Stimulated activated CD4-positive, alpha-beta T cell treated with anti-CD3 and anti-CD28 coated beads, Interleukin-4, amount 100 ng/mL, for 24 hours (primary cell): ENCODE data around the gene PTPN7.
"Not testable (repeated sequence)": the region's sequence is repeated elsewhere in the genome, so short reads cannot be mapped to it uniquely, and the experiment has no call there.

Experiments
- DNase-seq: peaks from one replicate; pipeline ENCODE4 v3.0.0-alpha.2; 2020

PTPN7 gene

DNA sequence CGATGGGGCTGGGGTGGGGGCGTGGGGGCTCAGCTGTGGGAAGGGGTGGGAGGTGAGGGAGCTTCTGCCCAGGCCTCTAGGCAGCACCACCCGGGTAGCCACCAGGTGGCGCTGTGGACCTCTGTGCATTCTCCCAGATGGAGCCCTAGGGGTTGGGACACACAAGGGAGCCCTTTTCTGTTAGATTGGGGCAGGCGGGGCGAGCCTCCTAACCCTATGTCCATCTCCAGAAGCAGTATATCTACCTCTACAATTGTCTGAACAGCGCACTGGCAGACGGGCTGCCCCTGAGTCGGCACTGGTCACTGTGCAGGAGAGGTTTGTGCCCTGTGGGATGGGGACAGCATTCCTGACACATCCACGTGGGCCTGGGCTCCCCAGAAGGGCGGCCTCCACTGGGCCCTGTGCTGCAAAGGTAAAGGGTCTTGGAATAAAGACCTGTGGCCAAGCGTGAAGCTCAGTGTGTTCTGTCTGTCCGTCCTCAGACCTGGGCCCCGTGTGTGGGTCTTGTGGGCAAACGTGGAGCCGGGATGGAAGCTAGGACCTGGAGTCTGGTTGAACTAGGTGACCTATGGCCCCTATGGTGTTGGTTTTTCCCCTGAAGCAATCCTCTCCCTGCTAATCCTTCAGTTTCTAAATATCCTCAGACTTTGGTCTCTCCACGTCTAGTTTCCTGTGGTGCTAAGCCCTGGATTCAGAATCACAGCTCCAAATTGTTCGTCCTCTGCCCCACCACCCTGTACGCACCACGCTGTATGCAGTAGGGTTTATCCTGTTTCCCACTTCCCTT, 28.8 kb upstream of the PTPN7 start:
- peak; percentile 83 for DNase-seq

DNA sequence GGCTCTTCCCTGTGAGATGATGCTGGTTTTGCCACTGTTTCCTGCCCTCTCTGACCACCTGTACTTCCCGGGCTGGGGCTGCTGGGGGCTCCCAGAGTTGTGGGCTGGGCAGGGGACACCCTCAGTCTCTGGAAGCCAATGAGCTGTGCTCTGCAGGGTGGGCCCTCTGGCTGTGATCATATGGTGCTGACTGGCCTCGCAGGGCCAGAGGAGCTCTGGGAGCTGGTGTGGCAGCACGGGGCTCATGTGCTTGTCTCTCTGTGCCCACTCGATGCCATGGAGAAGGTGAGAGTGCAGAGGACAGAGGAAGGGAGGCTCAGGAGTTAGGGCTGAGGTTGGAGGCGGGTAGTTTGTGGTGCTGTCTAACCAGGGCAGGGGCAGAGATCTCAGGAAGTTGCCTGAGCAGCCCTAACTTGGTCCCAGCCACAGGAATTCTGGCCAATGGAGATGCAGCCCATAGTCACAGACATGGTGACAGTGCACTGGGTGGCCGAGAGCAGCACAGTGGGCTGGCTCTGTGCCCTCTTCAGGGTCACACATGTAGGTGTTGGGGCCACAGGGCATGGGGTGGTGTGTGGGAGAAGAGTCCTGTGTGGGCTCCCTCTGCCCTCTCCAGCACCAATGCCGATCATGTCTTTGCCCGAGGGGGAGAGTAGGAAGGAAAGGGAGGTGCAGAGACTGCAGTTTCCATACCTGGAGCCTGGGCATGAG, 27.4 kb upstream of the PTPN7 start:
- DNase-seq, result no peak

DNA sequence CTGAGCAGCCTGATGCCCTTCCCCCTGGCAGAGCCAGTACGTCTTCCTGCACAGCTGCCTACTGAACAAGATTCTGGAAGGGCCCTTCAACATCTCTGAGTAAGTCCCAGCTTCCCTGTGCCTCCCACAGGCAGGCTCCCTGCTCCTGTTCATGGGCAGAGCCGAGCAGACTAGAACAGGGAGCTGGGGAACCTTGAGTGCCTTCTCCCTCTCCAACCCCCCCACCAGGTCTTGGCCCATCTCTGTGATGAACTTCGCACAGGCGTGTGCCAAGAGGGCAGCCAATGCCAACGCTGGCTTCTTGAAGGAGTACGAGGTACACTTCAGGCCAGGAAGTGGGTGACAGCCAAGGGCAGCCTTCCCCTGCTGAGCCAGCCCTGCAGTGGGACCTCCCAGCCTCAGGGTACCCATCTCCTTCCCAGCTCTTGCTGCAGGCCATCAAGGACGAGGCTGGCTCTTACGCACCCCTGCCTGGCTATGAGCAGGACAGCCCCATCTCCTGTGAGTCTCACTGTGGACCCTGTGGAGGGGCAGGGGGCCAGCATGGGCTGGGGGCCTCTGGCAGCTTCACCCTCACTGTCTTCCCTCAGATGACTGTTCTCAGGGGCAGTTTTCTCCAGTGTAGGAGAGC, 26.8 kb upstream of the PTPN7 start:
- no peak for DNase-seq

DNA sequence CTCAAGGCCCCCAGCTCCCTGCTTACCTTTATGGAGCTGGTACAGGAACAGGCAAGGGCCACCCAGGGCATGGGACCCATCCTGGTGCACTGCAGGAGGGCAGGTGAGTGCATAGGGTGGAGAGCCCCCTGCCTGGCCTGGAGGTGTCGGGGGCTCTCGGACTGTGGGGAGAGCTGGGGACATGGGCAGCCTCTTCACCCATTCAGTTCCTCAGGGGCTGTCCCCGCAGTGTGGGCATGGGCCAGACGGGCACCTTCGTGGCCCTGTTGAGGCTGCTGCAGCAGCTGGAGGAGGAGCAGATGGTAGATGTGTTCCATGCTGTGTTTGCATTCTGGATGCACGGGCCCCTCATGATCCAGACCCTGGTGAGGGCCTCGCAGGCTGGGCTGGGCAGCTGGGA, 25.9 kb upstream of the PTPN7 start:
- no peak for DNase-seq

- peak; percentile 79 for DNase-seq
Measured at GRCh38 chr1:202184750-202185460, 24.5 kb upstream of the PTPN7 start.

- no peak for DNase-seq
Measured at GRCh38 chr1:202182040-202182877, 21.9 kb upstream of the PTPN7 start.

DNA sequence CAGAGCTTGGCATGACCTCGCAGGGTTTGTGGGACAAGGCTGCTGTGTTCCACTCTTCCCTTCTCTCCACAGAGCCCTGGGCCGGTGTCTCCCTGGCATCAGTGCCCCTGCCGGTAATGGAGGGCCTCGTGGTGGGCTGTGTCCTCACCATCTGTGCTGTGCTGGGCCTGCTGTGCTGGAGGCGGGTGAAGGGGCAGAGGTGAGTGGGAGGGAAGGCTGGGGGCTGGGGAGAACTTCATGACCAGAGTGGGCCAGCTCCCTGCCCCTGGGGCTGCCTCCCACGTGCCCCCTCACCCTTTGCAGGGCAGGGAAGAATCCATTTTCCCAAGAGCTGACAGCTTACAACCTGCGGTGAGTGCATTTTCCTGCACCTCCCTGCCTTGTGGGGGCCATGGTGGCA, 21.2 kb upstream of the PTPN7 start:
- DNase-seq, result no peak

DNA sequence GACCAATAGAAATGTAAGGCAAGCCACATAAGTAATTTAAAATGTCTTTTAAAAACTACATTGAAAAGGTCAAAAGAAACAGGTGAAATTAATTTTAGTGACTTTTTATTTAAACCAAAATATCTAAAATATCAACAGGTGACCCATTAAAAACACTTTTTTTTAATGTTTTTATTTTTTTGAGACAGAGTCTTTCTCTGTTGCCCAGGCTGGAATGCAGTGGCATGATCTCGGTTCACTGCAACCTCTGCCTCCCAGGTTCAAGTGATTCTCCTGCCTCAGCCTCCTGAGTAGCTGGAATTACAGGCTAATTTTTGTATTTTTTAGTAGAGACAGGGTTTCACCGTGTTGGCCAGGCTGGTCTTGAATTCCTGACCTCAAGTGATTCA, 20.3 kb upstream of the PTPN7 start:
- DNase-seq, result not testable (repeated sequence)

DNA sequence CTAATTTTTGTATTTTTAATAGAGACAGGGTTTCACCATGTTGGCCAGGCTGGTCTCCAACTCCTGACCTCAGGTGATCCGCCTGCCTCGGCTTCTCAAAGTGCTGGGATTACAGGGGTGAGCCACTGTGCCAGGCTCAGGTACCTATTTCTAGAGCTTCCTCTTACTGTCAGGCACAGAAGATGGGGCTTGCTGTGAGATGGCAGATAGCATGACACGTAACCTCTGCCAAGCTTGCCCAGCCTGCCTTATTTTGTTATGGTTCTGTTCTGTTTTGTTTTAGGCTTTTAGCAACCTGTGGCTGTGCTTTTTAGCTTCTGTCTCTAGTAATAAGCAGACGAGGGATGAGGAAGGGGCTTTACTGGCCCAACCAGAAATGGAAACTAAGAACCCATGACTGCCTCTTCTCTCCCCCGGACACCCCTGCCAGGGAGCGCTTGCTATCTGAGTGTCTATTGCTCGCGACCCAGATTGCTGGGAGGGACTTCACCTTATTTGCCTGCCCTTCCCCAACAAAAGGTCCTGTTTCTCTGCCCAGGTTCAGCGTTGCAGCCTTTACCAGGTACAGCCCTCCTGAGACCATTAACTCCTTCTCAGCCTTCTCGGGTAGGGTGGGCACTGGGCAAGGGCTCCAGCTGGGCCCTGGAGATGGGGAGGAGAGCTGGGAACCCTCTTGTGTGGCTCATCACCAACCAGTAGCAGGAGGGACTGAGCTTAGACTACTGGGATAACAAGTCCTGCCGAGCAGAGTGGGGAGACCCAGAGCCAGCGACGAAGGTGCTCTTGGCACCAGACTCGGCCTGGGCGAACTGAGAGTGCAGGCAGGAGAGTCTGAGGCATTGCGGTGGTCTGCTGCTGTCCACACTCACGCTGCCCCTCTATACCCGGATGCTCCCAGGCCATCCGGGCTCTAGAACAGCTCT, 19.7 kb upstream of the PTPN7 start:
- DNase-seq, result no peak

GRCh38 chr1:202176949-202177927, 16.8 kb upstream of the PTPN7 start:
- no peak for DNase-seq

GRCh38 chr1:202173993-202174392, 13.6 kb upstream of the PTPN7 start:
- DNase-seq, result no peak

- no peak for DNase-seq
Measured at GRCh38 chr1:202172015-202172355, 11.6 kb upstream of the PTPN7 start.

DNA sequence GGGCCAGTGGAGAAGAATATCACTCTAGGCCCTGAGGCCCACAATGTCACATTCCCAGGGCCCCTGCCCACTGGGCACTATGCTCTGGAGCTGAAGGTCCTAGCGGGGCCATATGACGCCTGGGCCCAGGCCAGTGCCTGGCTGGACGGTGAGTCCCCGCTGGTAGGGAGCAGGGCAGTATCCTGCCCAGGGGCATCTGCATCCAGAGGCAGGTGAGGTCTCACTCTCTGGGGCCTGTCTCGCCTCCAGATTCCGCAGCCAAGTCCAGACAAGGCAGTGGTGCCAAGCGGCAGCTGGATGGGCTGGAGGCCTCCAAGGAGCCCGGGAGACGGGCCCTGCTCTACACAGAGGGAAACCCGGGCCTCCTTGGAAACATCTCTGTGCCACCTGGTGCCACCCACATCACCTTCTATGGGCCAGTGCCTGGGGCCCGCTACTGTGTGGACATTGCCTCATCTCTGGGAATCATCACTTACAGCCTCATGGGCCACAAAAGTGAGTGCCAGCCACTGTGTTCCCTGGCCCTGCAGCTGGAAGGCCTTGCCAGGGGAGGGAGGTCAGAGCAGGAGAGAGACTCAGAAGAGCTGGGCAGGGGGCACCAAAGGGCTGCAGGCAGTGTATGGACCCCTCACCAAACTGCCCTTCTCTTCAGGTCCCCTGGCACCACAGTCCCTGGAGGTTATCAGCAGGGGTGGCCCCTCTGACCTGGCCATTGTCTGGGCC, 11.1 kb upstream of the PTPN7 start:
- DNase-seq, result no peak

GRCh38 chr1:202170726-202171125, 10.3 kb upstream of the PTPN7 start:
- no peak for DNase-seq

- DNase-seq, result no peak
Measured at GRCh38 chr1:202168861-202169260, 8.5 kb upstream of the PTPN7 start.

DNA sequence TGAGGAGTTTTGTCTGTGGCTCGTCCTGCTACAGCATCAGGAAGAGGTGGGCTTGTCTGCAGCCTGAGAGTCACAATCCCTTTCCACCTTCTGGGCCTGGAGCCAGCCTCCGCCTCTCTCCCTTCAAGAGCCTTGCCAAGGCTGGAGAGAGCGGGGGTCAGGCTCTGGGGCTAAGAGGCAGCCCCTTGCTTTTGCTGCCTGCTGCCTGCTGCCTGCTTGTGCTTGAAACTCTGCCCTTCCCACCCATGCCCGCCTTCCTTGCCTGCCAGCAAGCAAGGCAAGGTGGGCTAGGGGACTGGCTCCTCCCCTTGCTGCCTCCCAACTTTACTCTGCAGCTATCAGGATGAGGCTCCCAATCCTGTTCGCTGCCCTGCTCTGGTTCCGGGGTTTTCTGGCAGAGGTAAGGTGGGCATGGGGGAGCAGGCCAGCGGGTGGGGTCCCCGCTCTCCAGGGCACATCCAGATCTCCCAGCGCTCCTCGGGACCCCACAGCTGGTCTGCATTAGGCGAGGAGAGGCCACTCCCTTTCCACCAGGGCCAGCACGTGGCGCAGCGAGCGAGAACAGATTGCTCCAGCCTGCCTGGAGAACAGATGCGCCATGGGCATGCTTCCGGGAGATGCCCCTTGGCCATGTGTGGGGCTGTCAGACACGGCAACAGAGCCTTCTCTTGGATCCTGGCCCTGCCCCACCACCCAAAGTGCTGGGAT, 7.5 kb upstream of the PTPN7 start:
- DNase-seq, result no peak

GRCh38 chr1:202167054-202167453, 6.7 kb upstream of the PTPN7 start:
- not testable (repeated sequence) for DNase-seq

DNA sequence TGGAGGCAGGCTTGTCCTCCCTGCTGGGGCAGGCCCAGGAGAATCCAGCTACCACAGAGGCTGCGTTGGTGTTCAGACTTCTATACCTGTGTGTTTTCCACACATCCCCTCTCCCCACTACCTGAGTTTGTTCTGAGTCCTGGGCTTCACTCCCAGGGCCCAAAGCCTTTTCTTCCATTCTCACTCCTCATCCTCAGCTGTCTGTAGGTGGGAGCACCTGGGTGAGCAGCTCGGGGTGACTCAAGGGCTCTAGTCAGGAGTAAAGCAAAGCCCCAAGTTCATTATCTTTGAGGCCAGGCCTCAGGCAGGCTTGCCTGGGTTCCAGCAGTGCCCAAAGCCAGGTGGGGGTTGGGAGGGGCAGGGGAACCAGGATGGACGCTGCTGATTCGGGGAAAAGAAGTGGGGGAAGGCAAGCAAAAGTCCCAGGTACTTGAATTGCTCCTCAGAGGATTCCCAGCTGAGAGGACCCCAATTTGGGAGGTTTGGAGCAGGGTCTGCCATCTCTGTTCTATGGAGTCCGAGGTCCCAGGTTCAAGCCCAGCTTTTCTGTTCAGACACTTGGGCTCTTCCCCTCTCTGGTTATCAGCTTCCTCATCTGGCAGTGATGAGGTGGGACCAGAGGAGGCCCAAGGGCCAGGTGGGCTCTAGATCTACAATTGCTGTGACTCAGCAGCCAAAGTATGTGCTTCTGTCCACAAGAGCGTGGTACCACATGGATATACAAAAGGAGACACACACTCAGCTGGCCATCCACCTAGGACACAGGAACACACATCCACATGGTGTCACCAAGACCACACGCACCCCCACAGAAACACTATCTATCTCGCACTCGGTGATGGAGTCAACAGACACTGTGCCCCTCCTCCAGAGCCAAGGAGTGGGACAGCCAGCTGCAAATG, 5.8 kb upstream of the PTPN7 start:
- no peak for DNase-seq
